ENCODE data around the gene MANBA.
"Not testable (repeated sequence)": the region's sequence is repeated elsewhere in the genome, so short reads cannot be mapped to it uniquely, and the experiment has no call there.

The MANBA gene

DNA sequence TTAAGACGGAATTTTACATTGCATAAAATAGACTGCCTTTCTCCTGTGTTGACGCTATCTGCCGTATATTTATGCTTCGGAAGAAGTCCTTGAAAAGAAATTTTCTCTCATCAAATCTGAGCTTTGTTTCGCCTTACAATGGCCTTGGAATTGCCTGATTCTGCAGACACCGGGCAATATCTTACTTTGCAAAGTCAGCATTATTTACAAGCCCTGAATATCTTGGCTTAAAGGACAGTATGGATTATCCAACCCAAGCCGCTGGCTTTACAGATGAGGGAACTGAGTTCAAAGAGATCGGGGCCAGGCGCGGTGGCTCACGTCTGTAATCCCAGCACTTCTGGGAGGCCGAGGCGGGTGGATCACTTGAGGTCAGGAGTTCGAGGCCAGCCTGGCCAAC, 1.1 kb upstream of the MANBA start:
- no peak for DNase-seq (ENCODE audit: low spot score)

DNA sequence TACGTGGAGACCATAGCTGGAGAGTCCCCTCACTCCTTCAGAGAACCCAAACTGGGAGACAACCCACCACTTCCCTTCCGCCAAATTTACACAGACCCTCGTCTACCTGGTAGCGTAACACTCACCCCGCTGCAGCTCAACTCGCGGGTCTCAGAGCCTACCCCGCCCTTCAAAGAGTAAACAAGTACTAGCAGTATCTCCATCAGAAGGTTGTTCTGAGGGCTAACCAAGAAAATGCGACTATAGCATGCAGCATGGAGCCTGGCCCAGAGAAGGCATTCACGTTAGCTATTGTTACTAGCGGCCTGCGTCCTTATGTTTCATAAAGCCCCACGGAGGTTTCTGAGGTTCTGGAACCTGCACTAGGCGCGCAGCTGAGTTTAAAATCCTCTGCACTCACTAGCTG, 531 bp upstream of the MANBA start:
- DNase-seq (ENCODE audit: low spot score): no peak

DNA sequence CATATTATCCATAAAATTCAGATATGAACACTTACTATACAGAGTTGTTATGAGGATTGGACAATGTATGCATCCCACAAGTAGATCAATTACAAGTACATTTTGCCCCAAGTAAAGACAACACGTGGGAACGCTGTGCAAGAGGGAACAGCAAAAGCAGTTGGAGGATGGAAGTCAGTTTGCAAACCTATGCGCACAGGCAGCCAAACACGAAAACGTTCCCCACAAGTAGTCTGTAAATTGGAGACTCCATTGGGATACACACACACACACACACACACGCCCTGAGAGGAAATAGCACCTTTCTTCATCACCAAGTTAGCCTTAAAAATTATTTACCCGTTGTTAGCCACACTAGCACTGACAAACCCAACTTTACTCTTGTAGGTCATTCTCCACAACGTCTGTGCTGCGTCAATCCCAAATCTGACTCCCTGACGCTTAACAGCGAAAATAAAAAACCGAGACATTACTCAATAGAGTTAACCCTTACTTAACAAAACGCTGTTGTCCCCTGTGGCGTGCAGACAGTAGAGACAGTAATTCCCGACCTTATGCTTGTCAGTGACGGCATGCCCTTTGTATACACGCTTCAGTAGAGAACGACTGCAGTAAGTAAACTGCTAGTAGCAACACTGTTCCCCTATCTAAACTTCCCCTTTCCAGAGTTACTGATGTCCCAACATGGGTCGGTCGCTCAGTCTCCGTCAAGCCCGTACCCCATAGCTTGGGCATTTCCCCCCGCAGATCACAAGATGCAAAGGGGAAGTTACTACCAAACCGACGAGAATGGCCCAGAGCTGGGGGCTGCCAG, 730 bp downstream of the MANBA start:
- DNase-seq (ENCODE audit: low spot score): no peak

DNA sequence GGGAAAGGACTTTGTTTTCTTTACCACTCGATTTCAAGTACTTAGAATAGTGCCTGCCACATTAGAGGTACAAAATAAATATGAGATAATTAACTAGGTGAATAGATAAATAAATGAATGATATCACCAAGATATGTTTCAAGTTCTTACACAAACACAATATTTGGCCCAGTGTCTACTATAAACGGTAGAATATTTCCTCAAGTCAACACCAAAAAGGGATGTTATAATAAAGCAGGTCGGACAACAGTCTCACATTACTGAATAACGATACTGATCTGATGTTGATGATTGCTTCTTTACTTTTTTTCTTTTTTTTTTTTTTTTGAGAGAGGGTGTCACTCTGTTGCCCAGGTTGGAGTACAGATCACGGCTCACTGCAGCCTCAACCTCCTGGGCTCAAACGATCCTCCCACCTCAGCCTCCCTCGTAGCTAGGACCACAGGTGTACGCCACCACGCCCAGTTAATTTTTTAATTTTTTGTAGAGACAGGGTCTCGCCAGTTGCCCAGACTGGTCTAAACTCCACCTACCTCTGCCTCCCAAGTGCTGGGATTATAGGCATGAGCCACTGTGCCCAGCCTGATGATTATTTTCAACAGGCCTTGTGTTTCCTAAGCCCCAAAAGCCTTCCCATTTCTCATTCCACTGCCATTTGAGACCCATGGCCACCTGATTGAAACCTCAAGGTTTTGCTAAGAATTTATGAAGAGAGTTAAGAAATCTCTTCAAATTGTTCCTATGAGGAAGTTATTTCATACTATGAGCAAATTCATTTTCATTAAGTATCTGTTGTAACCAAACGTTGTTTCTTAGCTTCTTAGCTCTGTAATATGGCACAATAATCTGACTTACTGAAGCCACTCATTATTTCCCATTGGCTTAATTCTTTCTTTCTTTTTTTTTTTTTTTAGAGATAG, 2.3 kb downstream of the MANBA start:
- DNase-seq (ENCODE audit: low spot score): no peak

DNA sequence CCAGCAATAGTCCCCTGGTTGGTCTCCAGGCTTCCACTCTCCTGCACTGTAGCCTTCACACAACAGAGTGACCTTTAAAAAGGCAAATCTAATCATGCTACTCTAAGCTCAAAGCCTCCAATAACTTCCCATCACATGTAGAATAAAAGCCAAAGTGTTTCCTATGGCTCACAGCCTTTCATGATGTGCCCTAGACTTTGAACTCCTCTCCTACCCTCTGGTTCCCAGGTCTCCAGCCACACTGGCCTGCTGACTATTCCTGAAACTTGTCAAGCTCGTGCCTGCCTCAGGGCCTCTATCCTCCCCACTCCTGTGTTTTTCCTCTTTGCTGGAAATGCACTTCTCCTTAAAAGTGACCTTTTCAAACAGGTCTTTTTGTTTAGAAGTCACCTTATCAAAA, 3.1 kb downstream of the MANBA start:
- no peak for DNase-seq (ENCODE audit: low spot score)

DNA sequence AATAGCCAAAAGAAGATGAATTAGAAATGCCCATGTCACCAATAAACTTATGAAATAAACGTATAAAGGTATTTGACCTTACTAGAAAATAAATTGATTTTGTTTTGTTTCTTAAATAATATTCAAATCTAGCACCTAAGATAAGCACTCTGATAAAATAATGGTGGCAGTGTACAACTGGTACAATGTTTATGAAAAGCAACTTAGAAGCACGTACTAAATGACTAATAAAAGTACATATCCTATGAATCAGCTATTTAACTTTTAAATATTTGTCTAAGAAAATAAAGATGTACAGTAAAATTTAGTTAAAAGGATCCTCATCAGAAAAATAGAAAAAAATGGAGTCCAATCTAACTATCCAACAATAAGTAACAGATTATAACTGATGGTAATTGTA, 6.7 kb downstream of the MANBA start:
- no peak for DNase-seq (ENCODE audit: low spot score)

DNA sequence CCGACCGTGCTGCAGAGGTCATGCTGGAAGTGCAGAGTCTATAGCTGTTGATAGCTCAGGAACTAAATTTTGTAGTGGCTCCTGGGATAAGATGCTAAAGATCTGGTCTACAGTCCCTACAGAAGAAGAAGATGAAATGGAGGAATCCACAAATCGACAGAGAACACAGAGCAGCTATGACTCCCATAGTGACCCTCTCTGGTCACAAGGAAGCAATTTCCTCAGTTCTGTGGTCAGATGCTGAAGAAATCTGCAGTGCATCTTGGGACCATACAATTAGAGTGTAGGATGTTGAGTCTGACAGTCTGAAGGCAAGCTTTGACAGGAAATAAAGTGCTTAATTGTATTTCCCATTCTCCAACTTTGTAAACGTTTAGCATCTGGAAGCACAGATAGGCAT, 8.8 kb downstream of the MANBA start:
- no peak for DNase-seq (ENCODE audit: low spot score)

DNA sequence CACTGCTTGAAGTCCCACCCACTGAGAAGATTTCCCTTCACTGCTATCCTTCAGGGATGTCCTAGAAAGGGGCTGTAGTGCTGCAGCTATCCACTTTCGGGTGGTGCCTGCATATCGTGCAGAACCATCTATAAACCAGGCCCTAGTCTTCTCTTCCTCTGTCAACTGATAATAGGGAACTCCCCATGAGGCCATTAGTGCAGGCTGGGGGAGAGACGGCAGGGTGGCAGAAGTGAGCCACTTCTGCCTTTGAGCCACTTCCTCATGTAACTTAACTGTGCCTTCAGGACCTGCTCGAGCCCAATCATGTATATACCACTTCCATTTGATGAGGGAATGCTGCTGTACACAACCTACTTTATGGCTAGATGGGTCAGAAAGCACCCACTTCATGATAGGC, 17.4 kb downstream of the MANBA start:
- not testable (repeated sequence) for DNase-seq (ENCODE audit: low spot score)

DNA sequence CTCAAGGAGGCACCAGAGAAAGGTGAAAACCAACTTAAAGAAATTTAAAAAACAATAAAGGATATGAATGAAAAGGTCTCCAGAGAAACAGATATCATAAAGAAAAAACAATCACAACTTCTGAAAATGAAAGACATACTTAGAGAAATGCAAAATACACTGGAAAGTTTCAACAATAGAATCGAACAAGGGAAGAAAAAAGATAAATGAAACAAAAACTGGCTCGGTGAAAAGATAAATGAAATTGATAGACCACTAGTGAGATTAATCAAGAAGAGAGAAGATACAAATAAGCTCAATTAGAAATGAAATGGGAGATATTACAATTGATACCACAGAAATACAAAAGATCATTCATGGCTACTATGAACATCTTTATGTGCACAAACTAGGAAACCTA, 22.0 kb downstream of the MANBA start:
- DNase-seq (ENCODE audit: low spot score): not testable (repeated sequence)

DNA sequence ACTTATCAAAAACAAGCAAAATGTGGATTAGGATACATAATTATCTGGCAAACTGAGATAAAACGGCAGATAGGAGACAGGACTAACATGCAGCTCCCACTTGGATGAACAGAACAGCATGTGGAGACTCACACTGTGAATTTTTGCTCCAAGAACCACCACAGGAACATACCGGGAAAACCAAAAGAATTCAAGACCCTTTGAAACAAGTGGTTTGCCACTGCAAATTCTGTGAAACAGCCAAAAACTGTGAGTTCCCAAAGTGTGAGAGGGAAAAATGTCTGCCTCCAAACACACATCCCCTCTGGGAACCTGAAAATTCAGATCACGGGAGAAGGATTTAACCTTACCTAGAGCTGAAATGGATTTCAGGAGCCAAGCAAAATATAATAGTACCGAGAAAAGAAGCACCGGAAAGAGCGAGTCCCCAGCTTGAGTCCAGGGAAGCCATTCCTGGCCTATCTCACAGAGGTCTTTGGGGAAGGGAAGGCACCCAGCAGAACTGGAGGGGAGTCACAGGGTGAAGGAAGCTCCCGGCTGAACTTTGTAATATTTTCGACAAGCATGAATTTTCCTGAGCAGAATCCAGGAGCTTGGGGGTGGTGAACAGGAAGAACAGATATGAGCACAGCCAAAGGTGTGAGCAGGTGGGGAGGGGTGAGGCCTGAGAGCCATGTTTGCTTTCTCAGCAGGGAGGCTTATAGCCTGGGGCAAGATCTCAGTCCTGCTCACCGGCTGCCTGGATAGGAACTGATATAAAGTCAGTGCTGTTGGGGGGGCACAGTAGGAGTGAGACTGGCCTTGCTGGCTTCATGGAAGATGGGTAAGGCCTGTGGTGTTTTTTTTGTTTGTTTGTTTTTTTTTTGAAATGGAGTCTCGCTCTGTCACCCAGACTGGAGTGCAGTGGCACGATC, 23.9 kb downstream of the MANBA start:
- peak; percentile 87 for DNase-seq (ENCODE audit: low spot score)

DNA sequence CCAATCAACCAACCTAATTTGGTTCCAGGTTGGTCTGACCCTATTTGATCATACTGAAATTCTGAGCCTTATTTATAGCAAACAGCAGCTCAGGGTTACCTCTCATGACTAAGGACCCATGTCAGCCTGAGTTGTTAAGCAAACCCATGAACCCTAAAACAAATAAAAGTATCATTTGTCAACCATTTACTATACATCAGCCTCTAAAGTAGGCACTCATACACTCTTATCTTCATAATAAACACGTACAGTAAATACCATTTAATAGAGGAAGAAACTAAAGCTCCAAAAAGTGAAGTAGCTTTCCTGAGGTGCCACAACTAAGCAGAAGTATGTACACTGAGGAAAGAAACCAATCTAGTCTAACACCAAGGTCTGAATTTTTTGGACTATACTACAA, 25.2 kb downstream of the MANBA start:
- DNase-seq (ENCODE audit: low spot score): no peak

DNA sequence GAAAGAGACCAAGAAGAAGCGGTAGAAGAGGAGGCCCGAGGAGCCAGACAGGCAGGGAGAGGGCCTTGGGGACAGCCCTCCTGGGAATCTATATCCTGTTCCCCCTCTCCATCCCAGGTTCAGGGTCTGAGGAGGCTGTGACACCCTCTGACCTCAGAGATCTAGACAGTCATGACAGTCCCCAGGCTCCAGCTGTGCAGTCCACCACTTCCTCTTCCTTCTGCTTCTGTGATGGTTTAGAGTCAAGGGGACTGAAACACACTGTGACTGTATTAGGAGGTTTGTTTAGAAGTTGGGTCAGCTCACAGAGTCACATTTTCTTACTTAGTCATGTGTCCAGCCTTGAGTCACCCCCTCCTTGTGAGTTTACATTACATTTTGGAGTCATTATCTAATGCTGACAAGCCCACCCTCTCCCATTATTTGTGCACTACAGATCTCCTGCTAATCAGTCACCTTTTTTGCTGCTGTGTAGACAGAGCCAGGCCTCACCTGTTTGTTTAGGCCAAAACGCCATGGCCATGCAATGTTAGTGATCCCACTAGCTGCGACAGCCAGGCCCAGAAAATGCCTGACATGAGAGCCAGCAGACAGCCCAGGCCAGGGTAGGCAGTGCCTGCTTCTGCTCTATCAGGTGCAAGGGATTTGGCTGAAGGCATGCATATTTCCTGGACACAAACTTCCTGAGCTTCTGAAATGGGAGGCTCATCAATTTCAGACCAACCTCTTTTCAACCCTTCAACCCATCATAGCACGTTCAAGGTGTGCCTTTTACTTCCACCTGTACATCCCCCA, 26.0 kb downstream of the MANBA start:
- DNase-seq (ENCODE audit: low spot score): no peak

DNA sequence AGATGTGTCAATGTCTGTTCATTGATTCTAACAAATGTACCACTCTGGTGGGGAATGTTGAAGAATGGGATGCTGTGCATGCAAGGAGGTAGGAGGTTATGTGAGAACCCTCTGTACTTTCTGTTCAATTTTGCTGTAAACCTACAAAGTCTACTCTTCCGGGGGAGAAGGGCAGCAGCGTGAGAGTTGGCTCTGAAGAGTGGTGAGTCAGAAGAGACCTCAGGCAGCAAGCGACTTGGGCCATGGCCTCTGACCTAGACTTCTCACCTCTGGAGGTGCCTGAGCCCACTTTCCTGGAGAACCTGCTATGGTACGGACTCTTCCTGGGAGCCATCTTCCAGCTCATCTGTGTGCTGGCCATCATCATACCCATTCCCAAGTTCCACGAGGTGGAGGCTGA, 26.7 kb downstream of the MANBA start:
- no peak for DNase-seq (ENCODE audit: low spot score)

DNA sequence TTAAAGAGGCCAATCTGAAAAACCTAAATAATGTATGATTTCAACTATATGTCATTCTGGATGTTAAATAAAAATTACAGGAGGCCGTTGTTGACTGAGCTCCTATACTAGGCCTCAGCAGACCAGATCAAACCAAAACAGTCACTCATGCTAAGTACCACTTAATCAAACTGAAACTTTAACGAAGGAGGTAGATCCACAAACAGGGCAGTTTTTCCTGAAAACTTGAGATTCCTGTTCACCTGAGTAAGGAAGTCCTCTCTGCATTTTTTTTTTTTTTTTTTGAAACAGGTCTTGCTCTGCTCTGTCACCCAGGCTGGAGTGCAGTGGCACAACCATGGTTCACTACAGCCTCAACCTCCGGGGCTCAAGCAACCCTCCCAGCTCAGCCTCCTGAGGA, 27.7 kb downstream of the MANBA start:
- no peak for DNase-seq (ENCODE audit: low spot score)

DNA sequence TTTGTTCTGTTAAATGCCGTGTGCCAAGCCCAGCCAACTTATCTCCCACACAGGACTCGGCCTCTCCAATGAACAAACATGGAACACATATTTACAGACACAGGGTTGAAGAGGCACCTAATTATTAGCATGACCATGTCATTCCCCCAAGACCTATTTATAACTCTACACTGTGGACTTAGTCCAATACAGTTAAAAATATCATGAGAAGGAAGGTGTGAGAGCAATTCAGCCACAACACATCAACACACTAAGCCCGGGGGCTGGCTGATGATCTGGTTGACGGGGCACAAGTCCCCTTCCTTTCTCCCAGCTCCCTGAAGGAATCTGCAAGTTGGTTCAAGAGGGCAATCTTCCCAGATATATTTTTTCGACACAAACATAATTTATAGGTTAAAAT, 28.1 kb downstream of the MANBA start:
- no peak for DNase-seq (ENCODE audit: low spot score)

DNA sequence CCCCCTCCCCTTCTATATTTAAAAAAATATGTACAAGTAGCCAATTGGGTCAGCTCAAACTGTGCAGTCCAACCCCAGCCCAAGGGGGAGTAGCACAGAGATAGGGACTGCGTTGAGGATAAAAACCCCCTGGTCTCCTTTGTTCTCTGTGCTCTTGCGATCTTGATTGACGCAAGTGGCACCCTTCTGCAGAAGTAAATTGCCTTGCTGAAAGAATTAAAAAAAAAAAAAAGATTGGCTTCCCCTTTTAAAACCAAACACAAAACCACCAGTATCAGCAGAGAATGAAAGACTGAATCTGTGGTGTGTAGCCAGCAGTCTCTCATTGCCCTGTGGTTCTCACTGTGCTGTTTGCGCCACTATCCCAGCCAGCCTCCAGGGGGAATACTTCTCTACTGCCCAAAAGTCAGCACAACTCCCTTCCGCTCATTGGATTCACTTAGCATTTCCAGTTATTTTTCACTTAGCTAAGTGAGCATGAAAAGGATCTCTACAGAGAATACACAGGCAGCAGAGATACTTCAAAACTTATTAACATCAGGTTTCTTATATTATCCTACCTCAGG, 29.7 kb downstream of the MANBA start:
- DNase-seq (ENCODE audit: low spot score): no peak

DNA sequence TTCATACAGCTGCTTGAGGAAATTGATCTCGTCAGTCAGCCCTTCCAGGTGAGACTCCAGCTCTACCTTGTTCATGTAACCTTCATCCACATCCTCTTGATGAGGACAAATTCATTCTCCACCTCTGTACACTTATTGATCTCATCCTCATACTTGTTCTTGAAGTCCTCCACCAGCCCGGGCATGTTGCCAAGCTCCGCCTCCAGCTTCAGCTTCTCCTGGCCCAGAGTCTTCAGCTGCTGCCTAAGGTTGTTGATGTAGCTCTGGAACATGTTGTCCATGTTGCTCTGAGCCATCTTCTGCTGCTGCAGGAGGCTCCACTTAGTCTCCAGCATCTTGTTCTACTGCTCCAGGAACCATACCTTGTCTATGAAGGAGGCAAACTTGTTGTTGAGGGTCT, 31.3 kb downstream of the MANBA start:
- not testable (repeated sequence) for DNase-seq (ENCODE audit: low spot score)

DNA sequence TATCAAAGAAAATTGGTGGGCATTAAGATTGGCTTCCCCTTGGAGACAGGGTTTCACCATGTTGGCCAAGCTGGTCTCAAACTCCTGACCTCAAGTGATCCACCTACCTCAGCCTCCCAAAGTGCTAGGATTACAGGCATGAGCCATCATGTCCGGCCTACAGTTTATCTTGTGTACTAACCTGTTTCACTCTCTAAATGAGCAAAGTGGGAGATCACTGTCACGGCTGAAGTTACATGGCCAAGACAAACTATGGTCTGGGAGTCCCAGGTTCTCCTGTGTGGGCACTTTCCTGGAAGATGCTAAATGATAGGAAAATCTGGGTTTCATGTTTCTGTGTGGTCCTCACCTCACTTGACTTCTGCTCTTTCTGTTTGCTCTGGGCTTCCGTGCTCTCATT, 33.8 kb downstream of the MANBA start:
- not testable (repeated sequence) for DNase-seq (ENCODE audit: low spot score)

DNA sequence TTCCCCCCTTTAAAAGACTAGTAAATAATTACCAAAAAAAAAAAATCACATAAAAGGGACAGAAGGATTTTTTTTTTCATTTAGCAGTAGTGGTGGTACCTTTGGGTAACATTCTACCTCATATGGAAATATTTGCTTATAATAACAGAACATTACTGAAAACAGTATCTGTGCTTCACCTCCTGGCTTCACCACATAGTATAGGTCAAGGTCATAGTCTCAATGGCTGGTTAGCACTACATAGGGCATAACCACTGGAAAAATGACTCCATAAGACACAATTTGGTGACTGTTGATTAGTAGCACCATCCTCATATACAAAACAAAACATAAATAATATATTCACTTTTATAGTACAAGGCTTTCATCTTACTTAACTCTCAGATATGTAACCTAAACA, 34.7 kb downstream of the MANBA start:
- no peak for DNase-seq (ENCODE audit: low spot score)

DNA sequence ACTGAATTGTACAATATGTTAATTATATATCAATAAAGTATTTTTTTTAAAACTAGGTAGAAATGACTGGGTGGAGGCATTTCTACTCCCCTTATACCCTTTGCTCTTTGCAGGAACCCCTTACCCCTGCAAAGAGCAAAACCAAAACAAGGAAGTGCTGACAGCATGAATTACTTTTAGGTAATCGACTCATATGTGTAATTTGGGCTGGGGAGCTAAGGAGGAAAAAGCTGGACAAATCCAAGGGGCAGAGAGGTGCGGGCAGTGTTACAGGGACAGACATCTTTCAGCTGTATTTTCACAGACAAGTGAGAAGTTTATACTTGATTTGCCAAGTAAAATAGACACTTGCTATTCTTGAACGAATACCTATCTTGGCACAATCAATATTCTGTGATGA, 35.5 kb downstream of the MANBA start:
- no peak for DNase-seq (ENCODE audit: low spot score)

DNA sequence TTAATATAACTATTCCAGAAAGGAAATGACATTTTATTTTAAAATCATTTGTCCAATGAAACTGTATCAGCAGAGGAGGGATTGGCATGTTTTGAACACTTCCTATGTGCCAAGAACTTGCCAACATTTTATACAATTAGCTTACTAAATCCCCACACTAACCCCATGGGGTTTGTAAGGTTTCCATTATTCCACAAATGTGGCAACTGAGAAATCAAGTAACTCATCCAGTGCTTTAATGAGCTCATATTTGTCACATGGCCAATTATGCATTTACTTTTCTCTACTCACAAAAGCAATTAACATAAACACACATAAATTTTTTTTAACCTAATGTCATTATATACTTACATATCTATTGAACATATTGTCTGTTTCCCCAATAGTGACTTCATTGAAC, 37.3 kb downstream of the MANBA start:
- no peak for DNase-seq (ENCODE audit: low spot score)

Data from LoVo (cell line).